HG03565 (cell line): ENCODE measurements around the gene CPD.
"Not testable (repeated sequence)": the region's sequence is repeated elsewhere in the genome, so short reads cannot be mapped to it uniquely, and the experiment has no call there.

ENCODE experiments used
- ATAC-seq: cut with Tn5 transposase; IDR thresholded peaks from one replicate; pipeline ENCODE4 v1.9.1; 2021; ENCODE audit warnings: mild to moderate bottlenecking, moderate library complexity; ENCODE audit not compliant: unreplicated experiment

The CPD gene

GRCh38 chr17:30381340-30381659 lies 2.6 kb downstream of the CPD start:
- no peak for ATAC-seq

- no peak for ATAC-seq
Observed at GRCh38 chr17:30382345-30382744, 3.6 kb downstream of the CPD start.

- ATAC-seq = no peak
Observed at GRCh38 chr17:30388321-30389179, 9.8 kb downstream of the CPD start.

- no peak for ATAC-seq
Observed at GRCh38 chr17:30389756-30390300, 11.1 kb downstream of the CPD start.

GRCh38 chr17:30391534-30391933 lies 12.8 kb downstream of the CPD start:
- no peak for ATAC-seq

- no peak for ATAC-seq
Observed at GRCh38 chr17:30393491-30393890, 14.8 kb downstream of the CPD start.

- ATAC-seq = no peak
Observed at GRCh38 chr17:30393911-30394867, 15.5 kb downstream of the CPD start.

- no peak for ATAC-seq
Observed at GRCh38 chr17:30395398-30396022, 16.8 kb downstream of the CPD start.

GRCh38 chr17:30396129-30396528 lies 17.4 kb downstream of the CPD start:
- no peak for ATAC-seq

GRCh38 chr17:30396612-30397011 lies 17.9 kb downstream of the CPD start:
- ATAC-seq = no peak

GRCh38 chr17:30398328-30399041 lies 19.8 kb downstream of the CPD start:
- no peak for ATAC-seq

- ATAC-seq = no peak
Observed at GRCh38 chr17:30401097-30401496, 22.4 kb downstream of the CPD start.

- ATAC-seq = no peak
Observed at GRCh38 chr17:30405161-30405560, 26.4 kb downstream of the CPD start.

GRCh38 chr17:30410627-30411026 lies 31.9 kb downstream of the CPD start:
- not testable (repeated sequence) for ATAC-seq

- ATAC-seq = not testable (repeated sequence)
Observed at GRCh38 chr17:30412008-30412496, 33.3 kb downstream of the CPD start.

- no peak for ATAC-seq
Observed at GRCh38 chr17:30413109-30413508, 34.4 kb downstream of the CPD start.

- no peak for ATAC-seq
Observed at GRCh38 chr17:30414486-30414885, 35.8 kb downstream of the CPD start.

- no peak for ATAC-seq
Observed at GRCh38 chr17:30415491-30415890, 36.8 kb downstream of the CPD start.

GRCh38 chr17:30418070-30418469 lies 39.3 kb downstream of the CPD start:
- ATAC-seq = not testable (repeated sequence)

GRCh38 chr17:30421592-30421991 lies 42.9 kb downstream of the CPD start:
- ATAC-seq = no peak
